Anterior cingulate cortex (tissue), 58 donors: Measurements from ENCODE around the gene MFSD11.
"Not testable (repeated sequence)": the region's sequence is repeated elsewhere in the genome, so short reads cannot be mapped to it uniquely, and the experiment has no call there.

Experiments used
- DNase-seq, 58 donors: peaks; one replicate each; lab custom pipeline; 2025; lab: John Stamatoyannopoulos, UW

Gene MFSD11

GRCh38 chr17:76740329-76741118 lies 2.6 kb downstream of the MFSD11 start:
- DNase-seq: no peak

DNA sequence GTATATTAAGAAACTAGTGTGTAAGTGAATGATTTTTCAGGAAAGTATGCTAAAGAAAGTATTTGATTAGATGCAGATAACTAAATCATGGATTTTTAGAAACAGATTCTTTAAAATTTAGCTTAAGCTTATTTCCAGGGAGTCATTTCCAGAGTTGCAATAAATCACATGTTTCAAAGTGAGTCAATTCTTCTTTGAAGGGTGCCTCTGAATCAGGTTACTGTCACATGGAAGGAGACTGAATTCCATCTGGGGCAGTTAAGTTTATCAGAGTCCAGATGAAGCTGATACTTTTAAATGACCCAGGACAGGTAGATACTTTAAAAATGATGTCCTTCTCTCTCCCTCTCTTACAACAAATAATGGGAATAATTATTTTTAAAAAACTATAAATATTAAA lies 5.0 kb downstream of the MFSD11 start:
- DNase-seq: no peak

- DNase-seq: no peak
Observed at GRCh38 chr17:76744747-76745146, 6.8 kb downstream of the MFSD11 start.

- DNase-seq: not testable (repeated sequence)
Observed at GRCh38 chr17:76745785-76746184, 7.9 kb downstream of the MFSD11 start.

DNA sequence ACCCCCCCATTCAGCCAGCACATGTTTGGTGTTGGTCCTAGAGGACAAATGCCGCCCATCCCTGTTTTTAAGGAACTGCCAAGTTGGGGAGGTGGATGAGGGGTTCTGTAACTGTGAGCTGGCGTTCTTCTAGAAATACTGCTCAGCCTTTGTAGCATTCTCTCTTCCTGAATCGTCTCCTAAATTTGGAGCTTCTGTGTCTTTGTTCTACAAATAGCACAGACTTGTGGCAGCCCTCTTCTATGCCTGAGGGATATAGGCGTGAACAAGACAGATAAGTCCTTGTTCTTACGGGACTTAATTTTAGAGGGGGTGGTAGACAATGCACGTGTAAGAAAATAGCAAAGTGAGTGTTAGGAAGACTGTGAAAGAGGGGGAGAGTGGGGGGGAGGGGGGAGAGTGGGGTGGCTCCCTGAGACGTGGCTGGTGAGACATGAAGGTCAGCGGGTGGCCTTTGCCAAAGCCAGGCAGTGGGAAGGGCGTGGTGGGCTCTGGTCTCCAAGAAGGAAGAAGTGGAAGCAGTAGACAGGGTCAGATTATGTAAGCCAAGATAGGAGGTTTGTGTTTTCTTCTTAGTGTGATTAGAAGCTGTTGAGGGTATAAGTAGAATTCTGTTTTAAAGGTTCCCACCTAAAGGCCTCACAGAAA lies 9.9 kb downstream of the MFSD11 start:
- DNase-seq: no peak

GRCh38 chr17:76748657-76749056 lies 10.7 kb downstream of the MFSD11 start:
- DNase-seq: no peak

DNA sequence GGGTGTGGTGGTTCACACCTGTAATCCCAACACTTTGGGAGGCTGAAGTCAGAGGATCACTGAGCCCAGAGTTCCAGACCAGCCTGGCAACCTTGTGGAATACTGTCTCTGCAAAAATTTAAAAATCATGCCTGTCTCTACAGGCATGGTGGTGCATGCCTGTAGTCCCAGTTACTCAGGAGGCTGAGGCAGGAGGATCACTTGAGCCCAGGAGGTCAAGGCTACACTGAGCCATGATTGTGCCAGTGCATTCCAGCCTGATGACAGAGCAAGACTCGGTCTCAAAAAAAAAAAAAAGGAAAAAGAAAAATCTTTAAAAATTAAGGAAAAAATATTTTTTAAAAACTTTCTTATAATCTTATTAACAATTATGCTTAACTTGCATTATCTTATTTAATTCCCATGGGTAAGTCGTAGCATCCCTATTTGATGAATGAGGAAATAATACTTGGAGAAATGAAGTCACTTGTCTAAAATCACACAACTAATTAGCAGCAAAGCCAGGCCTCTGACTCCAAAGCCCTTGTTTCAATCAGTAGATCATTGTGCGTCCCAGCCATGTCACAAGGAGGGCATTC lies 13.6 kb downstream of the MFSD11 start:
- no peak for DNase-seq

- DNase-seq: no peak
Observed at GRCh38 chr17:76752006-76752405, 14.1 kb downstream of the MFSD11 start.

DNA sequence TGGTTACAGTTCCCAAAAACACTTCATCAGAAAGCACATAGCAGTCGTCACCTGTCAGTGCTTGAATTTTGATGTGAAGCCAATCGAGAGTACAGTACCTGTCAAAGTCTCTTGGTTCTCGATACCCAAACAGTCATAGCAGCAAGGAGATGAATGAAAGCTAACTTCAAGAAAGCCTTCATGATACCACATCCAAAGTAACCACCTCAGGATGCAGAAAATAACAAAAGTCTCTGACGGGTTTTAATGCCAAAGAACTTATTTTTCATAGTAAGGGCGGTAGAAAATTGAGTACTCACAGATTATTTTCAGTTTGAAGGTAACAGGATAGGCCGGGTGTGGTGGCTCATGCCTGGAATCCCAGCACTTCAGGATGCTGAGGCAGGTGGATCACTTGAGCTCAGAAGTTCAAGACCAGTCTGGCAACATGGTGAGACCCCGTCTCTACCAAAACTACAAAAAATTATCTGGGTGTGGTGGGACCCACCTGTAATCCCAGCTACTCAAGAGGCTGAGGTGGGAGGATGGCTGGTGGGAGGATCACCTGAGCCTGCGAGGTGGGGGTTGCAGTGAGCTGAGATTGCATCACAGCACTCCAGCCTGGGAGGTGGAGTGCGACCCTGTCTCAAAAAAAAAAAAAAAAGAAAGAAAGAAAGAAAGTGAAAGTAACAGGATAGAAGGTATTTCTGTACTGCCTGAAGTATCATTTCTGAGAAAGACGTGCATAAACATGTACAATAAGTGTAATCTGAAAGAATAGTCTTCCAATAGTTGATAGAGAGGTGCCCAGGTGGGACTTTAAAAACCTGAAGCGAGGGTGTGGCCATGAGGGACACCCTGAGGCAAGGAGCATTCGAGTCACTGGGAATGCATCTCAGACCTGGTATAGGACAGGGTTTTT lies 15.4 kb downstream of the MFSD11 start:
- DNase-seq: no peak

DNA sequence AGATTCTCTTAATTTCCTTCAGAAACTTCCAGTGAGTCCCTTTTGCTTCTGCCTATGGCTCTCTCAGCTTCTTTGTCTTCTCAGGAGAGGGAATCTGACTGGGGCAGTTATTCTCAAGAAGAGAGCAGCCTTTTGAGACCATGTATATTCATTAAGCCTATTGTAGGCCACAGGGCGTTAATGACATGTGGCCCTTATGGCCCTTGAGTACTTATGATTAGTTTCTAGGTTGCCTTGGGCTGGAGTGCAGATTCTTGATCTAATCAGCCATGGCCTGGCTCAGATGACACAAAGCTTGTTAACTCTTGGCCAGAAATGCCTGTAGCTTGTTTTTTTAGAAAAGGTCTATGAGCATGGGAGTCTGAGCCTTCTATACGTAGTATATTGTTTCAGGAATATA lies 17.4 kb downstream of the MFSD11 start:
- no peak for DNase-seq

DNA sequence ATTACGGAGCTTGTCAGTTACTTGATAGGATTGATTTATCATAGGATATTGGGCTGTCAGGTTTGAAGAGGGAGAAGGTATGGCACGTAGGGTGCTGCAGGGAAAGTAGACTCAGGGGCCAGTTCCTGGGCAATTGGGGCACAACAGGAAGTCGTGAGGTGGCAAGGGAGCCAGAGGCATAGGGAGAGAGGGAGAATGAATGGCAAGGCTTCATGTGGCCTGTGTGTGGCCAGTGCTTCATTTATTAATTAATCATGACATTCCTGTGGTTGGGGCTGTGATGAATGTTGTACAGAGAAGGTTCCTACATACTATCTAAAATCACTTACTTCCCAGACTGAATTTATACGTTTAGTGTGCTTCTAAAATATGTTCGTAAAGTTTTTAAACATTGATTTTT lies 19.3 kb downstream of the MFSD11 start:
- no peak for DNase-seq

- no peak for DNase-seq
Observed at GRCh38 chr17:76758570-76758969, 20.7 kb downstream of the MFSD11 start.

DNA sequence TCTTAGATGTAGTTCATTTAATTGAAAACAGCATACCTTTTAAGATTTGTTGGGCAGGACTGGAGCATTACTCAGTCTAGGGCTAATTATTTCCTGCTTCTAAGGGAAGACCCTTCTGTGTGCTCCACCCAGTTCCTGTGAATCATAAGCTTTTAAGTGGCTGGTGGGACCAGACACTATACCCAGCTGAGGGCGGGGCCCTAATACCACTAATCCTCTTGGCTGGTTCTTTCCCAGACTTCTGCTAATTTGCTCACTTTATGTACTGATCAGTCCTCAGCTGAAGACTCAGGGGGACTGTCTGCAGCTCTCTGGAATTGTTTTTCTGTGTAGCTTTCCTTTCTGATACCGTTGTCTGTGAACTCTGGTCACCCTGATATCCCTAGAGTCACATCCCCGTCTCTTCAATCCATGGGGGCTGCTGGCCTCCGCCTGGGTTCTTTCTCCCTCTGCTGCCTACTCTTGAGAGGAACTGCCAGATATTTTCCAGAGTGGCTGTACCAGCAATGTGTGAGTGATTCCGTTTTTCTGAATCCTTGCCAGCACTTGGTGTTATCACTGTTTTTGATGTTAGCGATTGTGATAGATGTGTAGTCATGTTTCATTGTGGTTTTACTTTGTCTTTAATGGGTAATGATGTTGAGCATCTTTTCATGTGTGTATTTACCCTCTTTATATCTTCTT lies 35.1 kb downstream of the MFSD11 start:
- DNase-seq: no peak

DNA sequence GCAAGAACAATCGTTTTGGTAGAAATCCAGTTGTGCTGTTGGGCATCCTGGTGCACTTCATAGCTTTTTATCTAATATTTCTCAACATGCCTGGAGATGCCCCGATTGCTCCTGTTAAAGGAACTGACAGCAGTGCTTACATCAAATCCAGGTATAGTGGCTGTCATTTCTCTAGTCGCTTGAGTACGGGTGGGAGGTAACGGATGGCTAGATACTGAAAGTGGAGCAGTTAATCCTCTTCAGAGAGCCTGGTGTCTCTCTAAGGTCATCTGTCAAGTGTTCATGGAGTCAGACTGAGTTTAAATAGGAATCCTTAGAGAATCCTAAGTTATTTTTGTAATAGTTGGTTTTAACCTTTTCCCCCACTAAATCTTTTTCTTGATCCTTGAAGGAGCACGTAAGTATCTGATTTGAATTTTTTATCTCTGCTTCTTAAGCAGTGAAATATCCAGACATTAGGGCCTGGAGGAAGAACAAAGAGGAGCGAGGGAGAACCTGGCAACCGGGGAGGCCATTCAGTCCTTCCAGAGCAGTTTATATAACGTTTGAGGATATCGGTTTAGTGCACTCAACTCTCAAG lies 37.2 kb downstream of the MFSD11 start:
- no peak for DNase-seq

GRCh38 chr17:76781056-76781982 lies 43.4 kb downstream of the MFSD11 start:
- no peak for DNase-seq

DNA sequence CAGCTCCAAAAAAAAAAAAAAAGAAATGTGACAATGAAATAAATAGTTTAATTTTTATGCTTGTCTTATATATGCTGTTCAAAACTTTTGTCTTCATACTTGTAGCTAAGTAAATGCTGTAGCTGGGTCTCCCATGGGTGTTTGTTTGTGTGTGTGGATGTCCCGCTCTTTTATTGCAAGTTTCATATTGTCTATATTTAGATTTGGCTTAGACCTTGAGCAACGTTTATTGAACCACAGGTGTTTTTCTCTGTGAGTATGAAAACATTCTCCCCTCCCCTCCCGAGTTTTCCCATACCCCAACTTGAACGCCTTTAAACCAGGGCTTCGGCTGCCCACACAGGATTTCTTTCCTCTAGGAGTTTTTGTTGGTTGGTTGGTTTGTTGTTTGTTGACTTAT lies 45.2 kb downstream of the MFSD11 start:
- DNase-seq: no peak

DNA sequence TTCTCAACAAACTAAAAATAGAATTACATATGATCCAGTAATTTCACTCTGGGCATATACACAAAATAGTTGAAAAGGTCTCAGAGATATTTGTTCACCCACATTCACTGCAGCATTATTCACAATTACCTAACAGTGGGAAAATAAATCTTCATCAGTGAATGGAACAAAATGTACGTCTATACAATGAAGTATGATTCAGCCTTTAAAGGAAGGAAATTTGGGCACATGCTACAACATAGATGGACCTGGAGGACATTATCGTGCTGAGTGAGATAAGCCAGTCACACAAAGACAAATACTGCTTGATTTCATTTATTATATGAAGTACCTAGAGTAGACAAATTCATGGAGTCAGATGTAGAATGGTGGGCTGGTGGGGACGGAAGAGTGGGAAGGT lies 47.0 kb downstream of the MFSD11 start:
- DNase-seq: no peak

GRCh38 chr17:76787866-76788265 lies 49.9 kb downstream of the MFSD11 start:
- not testable (repeated sequence) for DNase-seq
